GM19463 (cell line): ENCODE results near the gene CDK14.
"Not testable (repeated sequence)": the region's sequence is repeated elsewhere in the genome, so short reads cannot be mapped to it uniquely, and the experiment has no call there.

Experiments
- ATAC-seq: cut with Tn5 transposase; IDR thresholded peaks from one replicate; pipeline ENCODE4 v1.9.1; 2021; ENCODE audit warnings: mild to moderate bottlenecking, moderate library complexity; ENCODE audit not compliant: unreplicated experiment

Gene CDK14

DNA sequence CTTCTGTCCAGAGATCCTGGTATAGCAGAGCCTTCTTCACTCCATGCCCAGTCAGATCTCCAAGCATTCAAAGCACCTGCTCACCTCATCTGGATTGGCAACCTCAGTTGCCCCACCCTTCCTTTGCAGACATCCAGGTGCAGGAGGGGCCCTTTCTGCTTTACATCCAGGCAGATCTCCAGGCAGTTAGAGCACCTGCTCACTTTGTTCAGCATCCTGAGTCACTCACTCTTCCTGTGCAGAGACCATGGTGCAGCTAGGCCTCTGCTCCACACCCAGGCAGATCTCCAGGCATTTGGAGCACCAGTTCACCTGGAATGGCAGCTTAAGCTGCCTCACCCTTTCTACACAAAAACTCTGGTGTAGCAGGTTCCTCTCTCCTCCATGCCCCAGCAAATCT lies 153.1 kb downstream of the CDK14 start:
- no peak for ATAC-seq

DNA sequence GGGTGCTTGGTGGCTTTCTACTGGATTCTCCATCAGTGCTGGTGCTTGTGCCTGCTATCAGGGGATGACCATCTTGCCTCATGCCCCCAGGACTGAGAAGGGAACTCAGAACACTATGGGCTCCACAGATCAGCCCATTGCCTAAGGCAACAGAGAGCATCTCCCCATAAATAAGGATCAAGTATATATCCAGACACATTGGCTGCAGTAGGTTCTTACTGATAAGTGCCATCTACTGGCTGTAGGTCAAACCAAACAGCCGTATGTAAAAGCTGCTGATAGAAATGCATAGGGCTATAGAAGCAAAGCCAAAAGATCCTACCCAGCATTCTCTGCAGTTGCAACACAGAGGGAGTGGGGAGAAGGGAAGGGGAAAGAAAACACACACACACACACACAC lies 153.7 kb downstream of the CDK14 start:
- no peak for ATAC-seq

DNA sequence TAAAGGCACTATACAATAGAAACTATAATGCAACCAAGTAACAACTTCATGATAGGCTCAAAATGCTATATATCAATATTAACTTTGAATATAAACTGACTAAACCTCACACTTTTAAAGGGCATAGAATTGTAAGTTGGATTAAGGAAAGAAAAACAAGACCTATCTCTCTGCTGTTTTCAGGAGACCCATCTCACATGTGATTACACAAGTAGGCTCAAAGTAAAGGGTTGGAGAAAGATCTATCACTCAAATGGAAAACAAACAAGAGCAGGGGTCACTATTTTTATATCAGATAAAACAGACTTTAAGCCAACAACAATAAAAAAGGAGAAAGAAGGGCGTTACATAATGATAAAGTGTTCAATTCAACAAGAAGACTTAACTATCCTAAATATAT lies 155.5 kb downstream of the CDK14 start:
- no peak for ATAC-seq

DNA sequence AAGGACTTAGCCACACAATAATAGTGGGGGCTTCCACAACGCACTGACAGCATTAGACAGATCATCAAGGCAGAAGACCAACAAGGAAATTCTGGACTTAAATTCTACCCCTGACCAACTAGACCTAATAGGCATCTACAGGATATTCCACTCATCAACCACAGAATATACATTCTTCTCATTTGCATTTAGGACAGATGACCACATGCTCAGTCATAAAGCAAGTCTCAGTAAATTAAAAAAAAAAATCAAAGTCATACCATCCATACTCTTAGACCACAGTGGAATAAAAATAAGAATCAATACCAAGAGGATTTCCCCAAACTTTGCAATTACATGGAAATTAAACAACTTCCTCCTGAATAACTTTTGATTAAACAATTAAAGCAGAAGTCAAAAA lies 155.9 kb downstream of the CDK14 start:
- ATAC-seq, result no peak

DNA sequence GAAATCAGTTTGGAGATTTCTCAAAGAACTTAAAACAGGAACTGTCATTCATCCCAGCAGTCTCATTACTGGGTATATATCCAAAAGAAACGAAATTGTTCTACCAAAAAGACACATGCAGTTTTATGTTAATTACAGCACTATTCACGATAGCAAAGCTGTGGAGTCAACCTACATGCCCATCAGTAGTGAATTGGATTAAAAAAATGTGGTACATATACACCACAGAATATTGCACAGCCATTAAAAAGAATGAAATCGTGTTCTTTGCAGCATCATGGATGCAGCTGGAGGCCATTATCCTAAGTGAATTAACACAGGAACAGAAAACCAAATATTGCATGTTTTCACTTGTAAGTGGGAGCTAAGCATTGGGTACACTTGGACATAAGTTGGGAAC lies 158.9 kb downstream of the CDK14 start:
- no peak for ATAC-seq

DNA sequence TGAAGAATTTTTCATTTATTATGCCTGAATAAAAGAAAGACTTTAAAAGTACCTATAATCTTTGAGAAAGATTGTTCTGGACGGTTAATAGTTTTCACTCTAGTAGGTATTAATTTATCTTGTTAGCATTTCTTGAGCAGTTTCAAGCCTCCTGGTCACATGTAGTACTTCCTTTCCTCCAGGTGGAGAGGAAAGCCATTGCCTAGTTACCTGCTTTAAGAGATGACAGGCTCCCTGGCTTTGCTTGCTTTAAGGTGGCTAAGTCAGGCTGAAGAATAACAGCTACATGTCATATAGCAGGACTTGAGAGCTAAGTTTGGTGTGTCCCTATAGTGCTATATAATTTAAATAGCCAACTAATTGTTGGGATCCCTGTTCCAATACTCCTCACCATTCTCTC lies 160.2 kb downstream of the CDK14 start:
- no peak for ATAC-seq

DNA sequence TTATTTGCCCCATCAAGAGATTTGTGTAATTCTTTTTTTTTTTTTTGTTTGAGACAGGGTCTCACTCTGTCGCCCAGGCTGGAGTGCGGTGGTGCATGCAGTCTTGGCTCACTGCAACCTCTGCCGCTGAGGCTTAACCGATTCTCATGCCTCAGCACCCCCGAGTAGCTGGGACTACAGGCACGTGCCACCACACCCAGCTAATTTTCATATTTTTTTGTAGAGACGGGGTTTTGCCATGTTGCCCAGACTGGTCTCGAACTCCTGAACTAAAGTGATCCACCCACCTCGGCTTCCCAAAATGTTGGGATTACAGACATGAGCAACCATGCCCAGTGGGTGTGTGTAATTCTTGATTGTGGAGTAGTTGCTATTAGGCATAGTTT lies 161.4 kb downstream of the CDK14 start:
- peak; percentile 71 for ATAC-seq

DNA sequence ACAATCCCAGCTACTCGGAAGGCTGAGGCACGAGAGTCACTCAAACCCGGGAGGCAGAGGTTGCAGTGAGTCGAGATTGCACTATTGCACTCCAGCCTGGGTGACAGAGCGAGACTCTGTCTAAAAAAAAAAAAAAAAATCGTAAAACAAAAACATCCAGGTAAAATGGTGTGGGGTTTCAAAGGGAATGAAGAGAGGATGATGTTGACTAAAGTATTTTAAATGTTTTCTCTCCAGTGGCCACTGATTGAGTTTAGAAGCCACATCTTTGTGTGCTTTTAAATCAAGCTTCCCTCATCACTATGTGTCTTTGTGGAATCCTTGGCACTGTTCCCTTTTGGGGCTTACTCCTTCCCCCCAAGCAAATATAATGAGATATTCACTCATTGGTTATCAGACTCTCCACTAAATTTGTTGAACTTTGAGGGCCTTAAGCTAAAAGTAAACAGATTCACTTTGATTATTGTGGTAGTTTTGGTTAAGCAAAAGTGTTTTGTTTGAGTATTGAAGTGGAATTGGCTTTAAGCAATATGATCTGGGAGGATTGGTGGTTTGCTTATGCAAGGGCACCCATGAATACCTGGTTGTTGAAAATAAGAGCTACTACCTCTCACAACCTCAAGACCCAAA lies 162.9 kb downstream of the CDK14 start:
- ATAC-seq, result no peak

DNA sequence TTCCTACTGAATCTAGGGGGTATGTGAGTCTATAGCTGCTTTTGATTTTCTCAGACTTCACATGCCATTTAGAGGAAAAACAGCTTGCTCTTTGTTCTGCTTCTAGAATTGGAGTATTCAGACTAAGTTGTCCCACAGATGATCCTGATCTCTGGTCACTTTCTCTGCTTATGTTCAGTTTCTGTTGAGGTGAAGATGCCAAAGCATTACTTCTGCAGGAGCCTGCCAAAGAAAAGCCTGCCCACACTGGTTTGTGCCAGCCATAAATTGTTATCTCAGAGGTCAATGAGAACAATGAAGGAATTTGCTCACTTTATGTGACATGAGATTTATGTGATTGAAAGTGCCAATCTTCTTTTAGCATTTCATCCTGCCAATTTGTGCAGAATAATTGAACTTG lies 163.6 kb downstream of the CDK14 start:
- no peak for ATAC-seq

DNA sequence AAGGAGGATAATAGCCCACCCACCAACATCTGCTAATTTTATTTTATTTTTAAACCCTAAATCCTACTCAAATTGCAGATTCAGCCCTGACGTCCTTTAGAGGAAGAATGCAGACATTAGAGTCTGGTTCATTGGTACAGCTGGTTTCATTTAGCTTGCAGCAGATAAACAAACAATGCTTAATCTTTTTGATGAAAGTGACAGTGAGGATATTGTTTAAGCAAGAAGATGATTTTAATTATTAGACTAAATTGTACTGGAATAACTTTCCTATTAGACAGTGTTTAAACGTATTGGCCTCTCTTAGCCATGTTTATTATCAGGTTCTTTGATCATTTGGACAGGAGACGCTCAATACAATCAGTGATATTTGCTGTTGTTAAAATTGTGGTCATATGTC lies 164.8 kb downstream of the CDK14 start:
- ATAC-seq, result no peak

DNA sequence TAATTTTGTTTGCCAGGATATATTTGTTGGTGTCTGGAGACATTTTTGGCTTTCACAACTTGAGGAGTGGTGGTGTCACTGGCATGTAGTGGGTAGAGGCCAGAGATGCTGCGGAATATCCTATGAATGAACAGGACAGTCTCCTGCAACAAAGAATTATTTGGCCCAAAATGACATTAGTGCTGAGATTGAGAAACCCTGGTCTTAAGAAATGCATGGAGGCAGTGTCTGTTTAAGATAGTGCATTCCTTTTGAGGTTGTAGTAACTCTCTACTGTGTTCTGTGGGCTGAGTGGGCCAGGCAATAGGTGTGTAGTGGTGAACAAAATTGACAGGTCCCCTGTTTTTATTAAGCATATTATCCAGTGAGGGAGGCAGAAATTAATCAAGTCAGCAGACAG lies 165.5 kb downstream of the CDK14 start:
- no peak for ATAC-seq

DNA sequence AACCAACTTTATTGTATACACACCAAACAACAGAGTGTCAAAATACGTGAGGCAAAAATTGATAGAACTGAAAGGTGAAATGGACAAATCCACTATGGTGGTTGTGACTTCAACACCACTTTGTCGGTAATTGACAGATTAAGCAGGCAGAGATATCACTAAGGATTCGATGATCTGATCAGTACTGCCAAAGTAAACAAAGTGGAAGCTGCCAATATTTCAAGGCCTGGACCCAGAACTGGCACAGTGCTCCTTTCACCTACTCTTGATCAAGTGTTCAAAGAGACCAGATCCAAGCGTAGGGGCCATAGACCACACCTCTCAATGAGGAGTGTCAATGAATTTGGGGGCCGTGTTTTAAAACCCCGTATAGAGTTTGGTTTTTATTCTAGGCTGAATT lies 167.0 kb downstream of the CDK14 start:
- ATAC-seq, result no peak

DNA sequence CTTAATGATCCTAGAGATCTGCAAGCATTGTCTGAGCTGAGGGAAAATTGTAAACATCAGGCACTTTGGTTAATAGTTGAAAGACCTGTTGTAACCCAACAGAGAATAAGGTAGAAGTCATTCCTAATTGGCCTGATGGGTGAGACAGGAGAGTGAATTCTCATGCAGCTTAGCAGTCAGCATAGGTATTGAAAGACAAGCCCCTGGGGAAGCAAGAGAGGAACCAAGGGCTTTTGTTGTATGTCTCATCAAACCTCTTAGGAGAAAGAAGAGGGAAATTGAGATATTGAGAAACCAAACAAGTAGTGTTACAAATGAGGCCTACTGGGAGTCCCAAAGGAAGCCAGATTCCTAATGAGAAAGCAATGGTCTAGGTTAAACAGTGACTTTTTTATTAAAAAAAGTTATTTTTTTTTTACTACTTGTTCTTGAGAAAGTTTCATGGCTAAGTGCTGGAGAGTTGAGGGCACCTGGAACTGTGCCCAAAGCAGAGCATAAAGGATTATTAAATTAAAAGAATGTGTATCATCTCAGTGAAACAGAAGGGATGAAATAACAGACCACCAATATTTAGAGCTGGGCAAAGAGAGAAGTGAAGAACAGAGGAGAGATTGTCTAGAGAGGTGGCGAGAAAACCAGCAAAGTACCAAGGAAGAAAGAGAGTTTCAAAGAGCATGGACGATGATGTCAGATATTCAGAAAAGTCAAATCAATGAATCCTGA lies 168.9 kb downstream of the CDK14 start:
- ATAC-seq, result no peak

DNA sequence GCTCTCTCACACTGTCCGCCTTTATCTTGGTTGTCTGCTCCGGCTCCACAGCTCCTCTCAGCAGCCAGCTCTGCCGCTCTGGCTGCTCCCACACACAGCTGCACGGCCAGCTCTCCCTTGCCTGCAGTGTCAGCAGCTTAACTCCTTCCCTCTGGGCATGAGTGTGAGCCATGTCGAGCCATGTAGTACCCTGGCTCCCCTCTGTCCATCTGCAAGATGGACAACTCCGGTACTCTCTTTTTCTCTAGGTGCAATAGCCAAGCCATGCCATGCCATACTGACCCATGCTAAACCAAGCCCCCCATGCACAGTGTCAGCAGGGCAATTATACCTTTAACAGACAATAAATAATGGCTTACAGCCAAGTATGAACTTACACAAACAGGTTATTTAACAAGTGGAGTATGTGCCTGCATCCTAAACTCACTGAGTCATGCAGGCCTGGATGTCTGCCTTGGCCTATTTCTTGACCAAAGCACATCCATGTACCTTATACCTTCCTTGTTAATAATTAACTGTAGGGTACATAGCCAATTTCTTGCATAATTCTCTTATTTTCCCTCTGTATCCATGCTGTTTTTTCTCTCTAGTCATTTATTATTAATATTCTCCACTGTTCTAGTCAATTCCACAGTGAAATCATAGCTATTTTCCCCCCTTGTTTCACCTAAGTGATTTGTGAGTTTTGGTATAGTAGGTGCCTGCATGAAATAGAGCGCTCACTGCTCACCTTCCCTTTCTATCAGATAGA lies 170.9 kb downstream of the CDK14 start:
- no peak for ATAC-seq

DNA sequence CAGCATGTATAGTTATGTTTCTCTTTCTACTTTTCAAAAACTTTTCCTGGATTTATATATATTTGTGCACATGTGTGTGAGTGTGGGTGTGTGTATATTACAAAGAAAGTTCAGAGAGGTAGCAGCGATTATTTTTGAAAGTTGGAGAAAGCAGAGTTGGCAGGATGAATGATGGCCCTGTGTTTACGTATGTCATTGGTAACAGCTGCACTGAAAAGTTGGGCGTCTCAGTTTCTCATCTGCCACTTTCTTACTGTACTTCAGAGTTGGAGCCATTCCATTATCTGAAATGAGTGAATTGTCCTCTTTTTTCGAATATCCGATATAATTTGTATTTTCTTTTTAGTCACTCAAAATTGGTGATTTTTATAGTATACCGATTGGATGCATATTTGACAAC lies 172.2 kb downstream of the CDK14 start:
- no peak for ATAC-seq

DNA sequence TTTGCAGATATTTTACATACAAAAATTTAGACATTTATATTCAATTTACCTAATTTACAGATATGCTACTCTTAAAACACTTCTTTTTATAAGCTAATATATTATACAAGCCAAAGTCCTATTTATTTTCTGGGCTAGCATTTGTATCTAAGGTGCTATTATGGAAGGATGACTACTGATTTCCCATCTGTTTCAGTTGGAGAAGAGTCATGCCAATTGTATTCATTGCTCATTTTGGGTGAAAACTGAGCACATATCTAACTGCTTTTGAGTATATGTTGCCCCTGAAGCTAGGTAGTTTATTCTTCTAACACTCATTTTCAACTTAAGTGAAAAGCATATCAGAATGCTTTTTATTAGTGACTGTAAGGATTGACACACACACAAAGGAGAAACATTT lies 172.9 kb downstream of the CDK14 start:
- ATAC-seq, result no peak

DNA sequence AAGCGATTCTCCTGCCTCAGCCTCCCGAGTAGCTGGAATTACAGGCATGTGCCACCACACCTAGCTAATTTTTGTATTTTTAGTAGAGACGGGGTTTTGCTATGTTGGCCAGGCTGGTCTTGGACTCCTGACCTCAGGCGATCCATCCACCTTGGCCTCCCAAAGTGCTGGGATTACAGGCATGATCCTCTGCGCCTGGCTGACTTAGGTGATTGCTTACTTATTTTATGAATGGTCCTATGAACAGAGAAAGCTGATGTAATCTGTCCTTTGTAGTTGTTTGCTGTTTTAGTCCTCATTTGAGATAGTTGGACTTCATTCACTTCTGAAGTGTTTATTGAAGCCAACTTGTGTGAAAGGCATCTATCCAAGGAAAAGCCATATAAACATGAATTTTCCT lies 173.4 kb downstream of the CDK14 start:
- ATAC-seq, result not testable (repeated sequence)

DNA sequence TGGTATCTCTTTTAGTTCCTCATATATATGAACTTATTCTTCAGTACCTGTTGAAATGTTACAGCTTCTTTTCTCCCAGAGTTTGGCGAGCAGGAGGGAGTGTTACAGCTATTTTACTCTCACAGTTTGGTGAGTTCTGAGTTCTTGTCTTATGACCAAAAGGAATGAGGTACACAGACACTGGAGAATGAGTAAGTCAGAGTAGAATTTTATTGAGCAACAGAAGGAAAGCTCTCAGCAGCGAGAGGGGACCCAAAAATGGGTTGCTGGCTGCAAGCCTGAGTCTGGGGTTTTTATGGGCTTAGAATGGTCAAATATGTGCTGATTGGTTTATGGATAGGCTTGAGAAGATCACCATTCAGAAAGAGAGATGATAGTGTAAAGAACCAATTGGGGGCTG lies 175.2 kb downstream of the CDK14 start:
- no peak for ATAC-seq

DNA sequence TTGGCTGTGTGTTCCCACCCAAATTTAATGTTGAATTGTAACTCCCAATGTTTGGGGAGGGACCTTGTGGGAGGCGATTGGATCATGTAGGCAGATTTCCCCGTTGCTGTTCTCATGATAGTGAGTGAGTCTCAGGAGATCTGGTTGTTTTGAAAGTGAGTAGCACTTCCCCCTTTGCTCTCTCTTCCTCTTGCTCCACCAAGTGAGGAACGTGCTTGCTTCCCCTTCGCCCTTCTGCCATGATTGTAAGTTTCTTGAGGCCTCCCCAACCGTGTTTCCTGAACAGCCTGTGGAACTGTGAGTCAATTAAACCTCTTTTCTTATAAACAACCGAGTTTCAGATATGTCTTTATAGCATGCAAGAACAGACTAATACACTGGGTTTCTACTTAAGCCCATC lies 176.3 kb downstream of the CDK14 start:
- ATAC-seq, result no peak

DNA sequence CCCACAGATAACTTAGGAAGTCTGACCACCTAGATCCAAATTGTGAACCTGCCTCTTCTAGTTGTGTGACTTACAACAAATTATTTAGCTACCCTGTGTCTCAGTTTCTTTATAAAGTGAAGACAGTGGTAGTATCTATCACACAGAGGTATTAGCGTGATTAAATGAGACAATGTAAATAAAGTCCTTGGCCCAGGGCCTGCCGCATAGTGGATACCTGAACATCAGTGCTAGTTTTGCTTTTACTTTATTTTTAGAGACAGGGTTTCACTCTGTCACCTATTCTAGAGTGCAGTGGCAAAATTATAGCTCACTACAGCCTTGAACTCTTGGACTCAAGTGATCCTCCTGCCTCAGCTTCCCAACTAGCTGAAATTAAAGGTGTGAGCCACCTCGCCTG lies 177.1 kb downstream of the CDK14 start:
- ATAC-seq, result no peak

DNA sequence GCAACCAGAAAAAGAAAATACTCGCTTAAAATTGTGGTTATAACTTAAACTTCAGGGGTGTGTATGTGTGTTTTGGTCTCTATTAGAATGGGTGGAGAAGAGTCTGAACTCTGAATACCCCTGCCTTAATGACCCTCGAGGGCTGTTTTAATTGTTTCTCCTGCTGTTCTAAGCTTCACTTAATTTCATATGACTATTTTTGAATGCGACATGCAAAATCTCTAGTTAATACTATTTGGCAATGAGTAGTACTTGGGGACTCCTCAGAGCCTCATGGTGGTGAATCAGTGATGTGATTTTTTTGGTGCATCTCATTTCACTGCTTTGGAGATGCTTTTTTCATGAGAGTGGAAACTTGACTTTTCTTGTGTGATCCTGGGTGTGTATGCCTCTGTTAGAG lies 178.6 kb downstream of the CDK14 start:
- no peak for ATAC-seq

DNA sequence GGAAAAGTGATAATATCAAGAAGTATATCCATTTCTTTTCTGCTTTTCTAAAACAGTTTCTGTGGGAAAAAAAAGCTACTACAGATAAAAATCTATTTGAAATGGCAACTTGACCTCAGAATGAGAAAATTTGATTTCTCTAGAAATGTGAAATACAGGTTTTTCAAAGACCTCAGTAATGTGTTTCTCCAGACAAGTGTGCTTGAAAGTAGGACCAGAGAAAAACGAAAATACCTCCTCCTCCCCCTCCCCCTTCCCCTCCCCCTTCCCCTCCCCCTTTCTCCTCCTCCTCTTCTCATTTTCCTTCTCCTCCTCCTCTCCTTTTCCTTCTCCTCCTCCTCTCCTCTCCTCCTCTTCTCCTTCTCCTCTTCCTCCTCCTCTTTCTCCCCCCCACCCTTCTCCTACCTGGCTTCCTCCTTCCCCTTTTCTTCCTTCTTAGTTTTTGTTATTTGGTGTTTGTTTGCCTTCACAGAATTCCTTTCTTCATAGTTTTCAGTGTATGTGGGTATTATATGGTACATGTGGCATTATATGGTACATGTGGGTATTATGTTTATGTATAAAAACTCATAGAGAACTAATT lies 179.4 kb downstream of the CDK14 start:
- ATAC-seq, result no peak
